Measurements from ENCODE around the gene STAT5B. TPM values are rescaled to one million over a fixed set of nuclear protein-coding genes. Genes with fewer than 3 reads are reported as not detected.
"Not testable (repeated sequence)": the region's sequence is repeated elsewhere in the genome, so short reads cannot be mapped to it uniquely, and the experiment has no call there.

The STAT5B gene
- total and polyA plus RNA-seq, 2 experiments from 2014 or later, result 13.8 to 23.5 TPM

GRCh38 chr17:42243493-42243982, 32.7 kb downstream of the STAT5B start:
- 66 to 68% methylated on average over 5 of the region's 5 CpGs for WGBS, 2 experiments (ENCODE audit: low coverage in 1 of 2, low lambda C conversion rate in 2 of 2, missing lambda C conversion rate in 2 of 2)

GRCh38 chr17:42241871-42242270, 34.3 kb downstream of the STAT5B start:
- no peak overlapping the region for H2AFZ ChIP-seq
- H3K4me2 ChIP-seq (ENCODE audit: unreplicated experiment), result no peak overlapping the region

More at GRCh38 chr17:42243493-42243982, 32.7 kb downstream of the STAT5B start:
- Histone ChIP-seq H3K9me2 (ENCODE audit: insufficient read depth) (no peaks in the 10 kb centered on the region), H3K27me3 (replicated peaks; ENCODE audit: insufficient read depth) (no peaks in the 10 kb centered on the region), H3K36me3 (ENCODE audit: low read depth) (0 out of 2 replicates have a peak, but pooled peaks cover 3% of the 10 kb centered on the region), H3K27ac (no peak overlapping the region), H4K20me1 (ENCODE audit: insufficient read depth) (no peaks in the 10 kb centered on the region), H3F3A (ENCODE audit: insufficient read depth) (peaks cover 6% of the 10 kb centered on the region; the same call in 1 of the 2 replicates), H3K79me2 (ENCODE audit: insufficient read depth) (peaks cover 83% of the 10 kb centered on the region), H3K9me3 (ENCODE audit: low read depth) (no peaks in the 10 kb centered on the region), H3K4me2 (ENCODE audit: unreplicated experiment) (no peak overlapping the region), H3K4me3 (no peak overlapping the region), H3K9ac (no peak overlapping the region), H3K4me1 (ENCODE audit: insufficient read depth) (peaks cover 7% of the 10 kb centered on the region; the same call in 1 of the 2 replicates), H2AFZ (no peak overlapping the region)
- TF ChIP-seq EZH2 (IDR thresholded peaks at IDR 0.05; ENCODE audit: insufficient read depth, poor library complexity, severe bottlenecking) (no peak), EZH2phosphoT487 (IDR thresholded peaks at IDR 0.05; ENCODE audit: insufficient read depth, low read depth) (no peak)
- in situ Hi-C loops (cut with MboI), result no loop called here
- no peak for DNase-seq

GRCh38 chr17:42240863-42241262, 35.3 kb downstream of the STAT5B start:
- H2AFZ ChIP-seq; H3K9me2 ChIP-seq (ENCODE audit: insufficient read depth); H3K36me3 ChIP-seq (ENCODE audit: low read depth); H3F3A ChIP-seq (ENCODE audit: insufficient read depth); H3K9me3 ChIP-seq (ENCODE audit: low read depth); H4K20me1 ChIP-seq (ENCODE audit: insufficient read depth); H3K9ac ChIP-seq; DNase-seq; in situ Hi-C loops (cut with MboI); H3K27me3 ChIP-seq (replicated peaks; ENCODE audit: insufficient read depth); H3K4me3 ChIP-seq; H3K4me1 ChIP-seq (ENCODE audit: insufficient read depth); H3K4me2 ChIP-seq (ENCODE audit: unreplicated experiment); H3K27ac ChIP-seq: not testable (repeated sequence)
- H3K79me2 ChIP-seq (ENCODE audit: insufficient read depth), result peaks cover 92% of the 10 kb centered on the region
- 65 to 69% methylated on average over 4 of the region's 4 CpGs for WGBS, 2 experiments (ENCODE audit: low coverage in 1 of 2, low lambda C conversion rate in 2 of 2, missing lambda C conversion rate in 2 of 2)

More at GRCh38 chr17:42241871-42242270, 34.3 kb downstream of the STAT5B start:
- no peaks in the 10 kb centered on the region for H3K9me2 ChIP-seq (ENCODE audit: insufficient read depth)
- 94 to 100% methylated on average over 1 of the region's 1 CpG for WGBS, 2 experiments (ENCODE audit: low coverage in 1 of 2, low lambda C conversion rate in 2 of 2, missing lambda C conversion rate in 2 of 2)
- H3K36me3 ChIP-seq (ENCODE audit: low read depth), result no peaks in the 10 kb centered on the region
- no peaks in the 10 kb centered on the region for H3F3A ChIP-seq (ENCODE audit: insufficient read depth)
- no peaks in the 10 kb centered on the region for H3K9me3 ChIP-seq (ENCODE audit: low read depth)
- no peaks in the 10 kb centered on the region for H3K27me3 ChIP-seq (replicated peaks; ENCODE audit: insufficient read depth)
- DNase-seq, result no peak
- H3K4me3 ChIP-seq, result no peak overlapping the region
- H4K20me1 ChIP-seq (ENCODE audit: insufficient read depth), result no peaks in the 10 kb centered on the region
- H3K27ac ChIP-seq, result no peak overlapping the region
- no peaks in the 10 kb centered on the region for H3K4me1 ChIP-seq (ENCODE audit: insufficient read depth)
- TF ChIP-seq EZH2 (IDR thresholded peaks at IDR 0.05; ENCODE audit: insufficient read depth, poor library complexity, severe bottlenecking) (no peak), EZH2phosphoT487 (IDR thresholded peaks at IDR 0.05; ENCODE audit: insufficient read depth, low read depth) (no peak)
- peaks cover 91% of the 10 kb centered on the region for H3K79me2 ChIP-seq (ENCODE audit: insufficient read depth)
- in situ Hi-C loops (cut with MboI), result no loop called here
- H3K9ac ChIP-seq, result no peak overlapping the region

- Histone ChIP-seq H3F3A (ENCODE audit: insufficient read depth) (no peaks in the 10 kb centered on the region), H3K9ac (no peak overlapping the region), H2AFZ (no peak overlapping the region), H3K9me3 (ENCODE audit: low read depth) (no peaks in the 10 kb centered on the region), H3K36me3 (ENCODE audit: low read depth) (no peaks in the 10 kb centered on the region), H3K27me3 (replicated peaks; ENCODE audit: insufficient read depth) (no peaks in the 10 kb centered on the region), H3K4me2 (ENCODE audit: unreplicated experiment) (no peak overlapping the region), H4K20me1 (ENCODE audit: insufficient read depth) (no peaks in the 10 kb centered on the region), H3K27ac (no peak overlapping the region), H3K9me2 (ENCODE audit: insufficient read depth) (no peaks in the 10 kb centered on the region), H3K4me1 (ENCODE audit: insufficient read depth) (no peaks in the 10 kb centered on the region), H3K4me3 (no peak overlapping the region), H3K79me2 (ENCODE audit: insufficient read depth) (peaks cover 92% of the 10 kb centered on the region)
- TF ChIP-seq EZH2 (IDR thresholded peaks at IDR 0.05; ENCODE audit: insufficient read depth, poor library complexity, severe bottlenecking) (no peak), EZH2phosphoT487 (IDR thresholded peaks at IDR 0.05; ENCODE audit: insufficient read depth, low read depth) (no peak)
- no peak for DNase-seq
- WGBS, 2 experiments (ENCODE audit: low coverage in 1 of 2, low lambda C conversion rate in 2 of 2, missing lambda C conversion rate in 2 of 2), result 78 to 84% methylated on average over 5 of the region's 5 CpGs
- in situ Hi-C loops (cut with MboI), result no loop called here
Measured at GRCh38 chr17:42240201-42240600, 36.0 kb downstream of the STAT5B start.

GRCh38 chr17:42239576-42239975, 36.6 kb downstream of the STAT5B start:
- in situ Hi-C loops (cut with MboI); H3K4me2 ChIP-seq (ENCODE audit: unreplicated experiment); H3K4me3 ChIP-seq; H3K9me2 ChIP-seq (ENCODE audit: insufficient read depth); H3K27ac ChIP-seq; H3K9ac ChIP-seq; H3K9me3 ChIP-seq (ENCODE audit: low read depth); H3K4me1 ChIP-seq (ENCODE audit: insufficient read depth); H3F3A ChIP-seq (ENCODE audit: insufficient read depth); H3K27me3 ChIP-seq (replicated peaks; ENCODE audit: insufficient read depth); H4K20me1 ChIP-seq (ENCODE audit: insufficient read depth); H3K36me3 ChIP-seq (ENCODE audit: low read depth); H2AFZ ChIP-seq; DNase-seq: not testable (repeated sequence)
- H3K79me2 ChIP-seq (ENCODE audit: insufficient read depth), result peaks cover 92% of the 10 kb centered on the region
- WGBS, 2 experiments (ENCODE audit: low coverage in 1 of 2, low lambda C conversion rate in 2 of 2, missing lambda C conversion rate in 2 of 2), result 90 to 91% methylated on average over 7 of the region's 7 CpGs
